ENCODE data around the gene TREML2. TPM values are rescaled to one million over a fixed set of nuclear protein-coding genes. Genes with fewer than 3 reads are reported as not detected.

TREML2 gene, protein sequence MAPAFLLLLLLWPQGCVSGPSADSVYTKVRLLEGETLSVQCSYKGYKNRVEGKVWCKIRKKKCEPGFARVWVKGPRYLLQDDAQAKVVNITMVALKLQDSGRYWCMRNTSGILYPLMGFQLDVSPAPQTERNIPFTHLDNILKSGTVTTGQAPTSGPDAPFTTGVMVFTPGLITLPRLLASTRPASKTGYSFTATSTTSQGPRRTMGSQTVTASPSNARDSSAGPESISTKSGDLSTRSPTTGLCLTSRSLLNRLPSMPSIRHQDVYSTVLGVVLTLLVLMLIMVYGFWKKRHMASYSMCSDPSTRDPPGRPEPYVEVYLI
- not detected in 2 replicates for total RNA-seq

GRCh38 chr6:41200901-41201763, at the start of gene TREML2:
Gene TREML2 (minus strand): TSS chr6:41201149. CDS start chr6:41201008, 141 bp downstream.

GRCh38 chr6:41228096-41228495, 27.1 kb upstream of the TREML2 start, which contains the start of gene TREML4:
Gene TREML4 (plus strand): TSS chr6:41228349. CDS start chr6:41228428, 79 bp downstream.

DNA sequence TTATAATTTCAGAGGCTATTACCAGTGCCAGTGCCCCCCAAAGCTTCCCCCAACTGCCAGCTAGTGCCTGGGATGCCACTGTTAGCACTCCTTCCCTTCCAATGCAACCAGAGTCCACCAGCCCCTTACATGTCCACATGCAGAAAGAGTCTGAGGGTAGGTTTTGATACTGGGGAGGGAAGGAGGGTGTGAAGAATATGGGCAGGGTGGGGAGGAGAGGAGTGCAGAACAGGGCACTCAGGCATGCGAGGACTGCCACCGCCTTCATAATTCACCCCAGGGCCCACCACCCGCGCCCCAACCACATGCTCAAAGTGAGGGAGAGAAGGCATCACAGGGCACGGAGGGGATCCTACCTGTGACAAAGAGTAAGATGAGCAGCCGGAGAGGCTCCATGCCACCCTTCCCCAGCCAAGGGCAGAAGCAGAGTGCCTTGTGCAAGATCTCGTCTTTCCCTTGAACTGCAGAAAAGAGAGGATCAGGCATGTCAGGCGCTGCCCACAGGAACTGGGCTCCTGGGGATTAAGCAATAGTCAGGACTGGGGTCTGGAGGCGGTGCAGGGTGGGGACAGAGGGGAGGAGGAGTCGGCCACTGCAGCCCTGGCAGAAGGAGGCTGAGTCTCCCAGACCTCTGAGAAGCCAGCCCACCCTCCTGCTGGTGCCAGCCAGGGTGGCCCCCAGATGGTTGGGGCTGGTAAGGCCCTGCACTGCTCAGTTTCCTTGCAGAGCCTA, 38.1 kb downstream of the TREML2 start, which contains the start of gene TREM2:
TREM2 (minus strand) TSS at position 430 of the 732 bp plus-strand sequence; CDS start at position 396, 34 bp downstream.

DNA sequence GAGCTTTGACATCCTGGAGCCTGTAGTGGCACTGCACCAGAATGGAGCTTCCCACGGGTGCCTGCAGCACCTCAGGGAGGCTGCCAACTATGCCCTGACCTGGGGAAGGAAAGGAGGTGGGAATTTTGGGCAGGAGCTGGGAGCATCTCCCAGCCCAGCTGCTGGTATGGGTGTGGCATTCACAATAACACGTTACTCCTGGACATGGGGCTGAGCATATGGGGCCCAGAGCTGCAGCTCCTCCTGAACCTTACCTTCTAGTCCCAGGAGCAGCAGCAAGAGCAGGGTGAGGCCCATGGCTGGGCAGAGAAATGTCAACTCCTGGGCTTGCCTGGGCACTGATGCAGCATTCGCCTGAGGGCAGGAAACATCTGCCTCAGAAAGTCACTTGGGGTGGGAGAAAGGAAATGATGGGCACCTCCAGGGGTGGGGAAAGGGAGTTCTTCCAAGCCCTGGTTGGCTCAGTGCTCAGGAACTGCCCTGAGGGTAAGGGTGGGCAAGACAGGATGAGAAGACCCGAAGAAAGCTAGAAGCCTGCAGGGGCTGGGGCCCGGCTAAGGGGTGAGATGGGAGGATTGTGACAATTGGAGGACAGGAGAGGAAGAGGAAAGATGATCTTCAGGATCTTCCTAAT, 46.8 kb downstream of the TREML2 start, which contains the start of gene TREML1:
TREML1 (minus strand) TSS at position 356 of the 634 bp plus-strand sequence; CDS start at position 297, 59 bp downstream.

Other genes with a start within 250 kb of the TREML2 start
- not detected in 2 replicates for gene UNC5CL, start 161.9 kb downstream of the TREML2 start, total RNA-seq
- gene TSPO2, start 158.7 kb downstream of the TREML2 start, total RNA-seq = not detected in 2 replicates
- not detected in 2 replicates for gene APOBEC2, start 147.9 kb downstream of the TREML2 start, total RNA-seq
- 9.4 and 14.4 TPM in 2 replicates for gene OARD1, start 128.8 kb downstream of the TREML2 start, total RNA-seq
- gene NFYA, start 128.2 kb downstream of the TREML2 start, total RNA-seq = 8.1 and 8.7 TPM in 2 replicates
- not detected in 2 replicates for gene TREML1, start 46.8 kb downstream of the TREML2 start, total RNA-seq
- not detected in 2 replicates for gene TREM2, start 38.0 kb downstream of the TREML2 start, total RNA-seq
- gene TREML4, start 27.2 kb upstream of the TREML2 start, total RNA-seq = not detected in 2 replicates
- gene TREM1, start 85.5 kb upstream of the TREML2 start, total RNA-seq = not detected in 2 replicates
- not detected in 2 replicates for gene NCR2, start 134.5 kb upstream of the TREML2 start, total RNA-seq